Measurements from ENCODE around the gene PEX10.

Gene PEX10

GRCh38 chr1:2385606-2386280, 26.6 kb downstream of the PEX10 start:
- TF ChIP-seq CTCF (conservative IDR thresholded peaks at IDR 0.05): no peak
- H3K27ac ChIP-seq: no peak overlapping the region

GRCh38 chr1:2384941-2385481, 27.4 kb downstream of the PEX10 start:
- TF ChIP-seq CTCF (conservative IDR thresholded peaks at IDR 0.05): no peak
- H3K27ac ChIP-seq: no peak overlapping the region

GRCh38 chr1:2384130-2384860, 28.1 kb downstream of the PEX10 start:
- H3K27ac ChIP-seq: no peak overlapping the region
- TF ChIP-seq CTCF (conservative IDR thresholded peaks at IDR 0.05): no peak

GRCh38 chr1:2383576-2383975, 28.8 kb downstream of the PEX10 start:
- no peak for TF ChIP-seq CTCF (conservative IDR thresholded peaks at IDR 0.05)

GRCh38 chr1:2382621-2383361, 29.6 kb downstream of the PEX10 start:
- H3K27ac ChIP-seq: no peak overlapping the region

More at GRCh38 chr1:2383576-2383975, 28.8 kb downstream of the PEX10 start:
- H3K27ac ChIP-seq: no peak overlapping the region

GRCh38 chr1:2381741-2382620, 30.4 kb downstream of the PEX10 start:
- H3K27ac ChIP-seq: no peak overlapping the region; the same call in 1 of the 2 replicates
- TF ChIP-seq CTCF (conservative IDR thresholded peaks at IDR 0.05): peak; percentile 98

More at GRCh38 chr1:2382621-2383361, 29.6 kb downstream of the PEX10 start:
- peak; percentile 58 for TF ChIP-seq CTCF (conservative IDR thresholded peaks at IDR 0.05)

All from VCaP (cell line).